Measurements from ENCODE around the gene EFNB3. TPM values are rescaled to one million over a fixed set of nuclear protein-coding genes. Genes with fewer than 3 reads are reported as not detected.

EFNB3 gene
- total and polyA plus RNA-seq, 10 of the 15 experiments (the other 5 are each of a cell fraction or from before 2014, with no cell fraction given) = 0.01 to 0.13 (median 0.04) TPM; not detected in 5

DNA sequence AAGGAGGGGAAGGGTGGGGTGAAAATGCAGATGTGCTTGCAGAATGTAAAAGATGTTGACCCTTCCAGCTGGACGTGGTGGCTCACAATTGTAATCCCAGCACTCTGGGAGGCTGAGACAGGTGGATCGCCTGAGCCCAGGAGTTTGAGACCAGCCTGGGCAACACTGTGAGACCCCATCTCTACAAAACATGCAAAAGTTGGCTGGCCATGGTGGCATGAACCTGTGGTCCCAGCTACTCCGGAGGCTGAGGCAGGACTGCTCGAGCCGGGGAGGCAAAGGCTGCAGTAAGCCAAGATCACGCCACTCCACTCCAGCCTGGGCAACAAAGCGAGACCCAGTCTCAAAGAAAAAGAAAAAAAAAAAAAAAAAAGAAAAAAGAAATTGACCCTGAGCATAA lies 36.5 kb upstream of the EFNB3 start:
- Histone ChIP-seq H3K9me3 (replicated peaks; ENCODE audit: control insufficient read depth, insufficient read depth, low read length) (peaks cover 2% of the 10 kb centered on the region), H3K4me3 (no peak overlapping the region), H4K20me1 (ENCODE audit: control insufficient read depth, insufficient read depth) (no peaks in the 10 kb centered on the region), H3K4me1 (ENCODE audit: control insufficient read depth, insufficient read depth, low read length) (no peaks in the 10 kb centered on the region), H3K79me2 (ENCODE audit: control insufficient read depth, insufficient read depth, low read length) (no peaks in the 10 kb centered on the region), H3K27ac (ENCODE audit: control insufficient read depth, insufficient read depth) (no peak overlapping the region), H3K27me3 (replicated peaks in 1 of 2; ENCODE audit: control insufficient read depth in 2 of 2, insufficient read depth in 2 of 2, low read length in 1 of 2) (no peaks in the 10 kb centered on the region), H3K4me2 (ENCODE audit: control insufficient read depth, insufficient read depth) (no peak overlapping the region), H2AFZ (ENCODE audit: control insufficient read depth, low read depth, low read length) (no peak overlapping the region), H3K36me3 (ENCODE audit: control insufficient read depth in 2 of 2, insufficient read depth in 2 of 2, low read length in 1 of 2) (peaks cover 10 to 28% of the 10 kb centered on the region in 2 experiments; a peak in 3 of 4 replicates), H3K9ac (ENCODE audit: control insufficient read depth, insufficient read depth, low read length) (no peak overlapping the region)
- in situ Hi-C loops (cut with MboI) (no loop called here), intact Hi-C loops (cut with micrococcal nuclease; ENCODE audit: unreplicated experiment) (no loop called here)
- SMC1A ChIA-PET (ENCODE audit: uncharacterized antibody, unreplicated experiment) = no interaction called here
- FAIRE-seq (no peak), ATAC-seq (no peak), DNase-seq (ENCODE audit: low read depth, low spot score) (no peak)
- no TSS peak for BruUV-seq (replicated peaks)
- CTCF ChIA-PET = interaction anchor here (1.6 kb wide), 1 partner anchor 17 kb away, joined by 5 read pairs; no protein-coding TSS in a partner anchor
- 94% methylated on average over 7 of the region's 7 CpGs for WGBS (ENCODE audit: insufficient coverage, insufficient replicate concordance, low lambda C conversion rate, missing lambda C conversion rate)
- RAD21 ChIA-PET (ENCODE audit: unreplicated experiment) = no interaction called here
- POLR2A ChIA-PET = no interaction called here
- no peak for TF ChIP-seq TCF7 (IDR thresholded peaks at IDR 0.05; ENCODE audit: borderline replicate concordance)
- TF ChIP-seq SIN3A (IDR thresholded peaks at IDR 0.05; ENCODE audit: low read depth, low read length) = no peak
- TF ChIP-seq, protein P1, sequence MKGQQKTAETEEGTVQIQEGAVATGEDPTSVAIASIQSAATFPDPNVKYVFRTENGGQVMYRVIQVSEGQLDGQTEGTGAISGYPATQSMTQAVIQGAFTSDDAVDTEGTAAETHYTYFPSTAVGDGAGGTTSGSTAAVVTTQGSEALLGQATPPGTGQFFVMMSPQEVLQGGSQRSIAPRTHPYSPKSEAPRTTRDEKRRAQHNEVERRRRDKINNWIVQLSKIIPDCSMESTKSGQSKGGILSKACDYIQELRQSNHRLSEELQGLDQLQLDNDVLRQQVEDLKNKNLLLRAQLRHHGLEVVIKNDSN (IDR thresholded peaks at IDR 0.05; ENCODE audit: borderline replicate concordance, extremely low read length, insufficient read depth, low read depth, low read length) = no peak
- TF ChIP-seq TBL1XR1 (IDR thresholded peaks at IDR 0.05; ENCODE audit: low read depth, low read length) = no peak
- TF ChIP-seq, protein P2, sequence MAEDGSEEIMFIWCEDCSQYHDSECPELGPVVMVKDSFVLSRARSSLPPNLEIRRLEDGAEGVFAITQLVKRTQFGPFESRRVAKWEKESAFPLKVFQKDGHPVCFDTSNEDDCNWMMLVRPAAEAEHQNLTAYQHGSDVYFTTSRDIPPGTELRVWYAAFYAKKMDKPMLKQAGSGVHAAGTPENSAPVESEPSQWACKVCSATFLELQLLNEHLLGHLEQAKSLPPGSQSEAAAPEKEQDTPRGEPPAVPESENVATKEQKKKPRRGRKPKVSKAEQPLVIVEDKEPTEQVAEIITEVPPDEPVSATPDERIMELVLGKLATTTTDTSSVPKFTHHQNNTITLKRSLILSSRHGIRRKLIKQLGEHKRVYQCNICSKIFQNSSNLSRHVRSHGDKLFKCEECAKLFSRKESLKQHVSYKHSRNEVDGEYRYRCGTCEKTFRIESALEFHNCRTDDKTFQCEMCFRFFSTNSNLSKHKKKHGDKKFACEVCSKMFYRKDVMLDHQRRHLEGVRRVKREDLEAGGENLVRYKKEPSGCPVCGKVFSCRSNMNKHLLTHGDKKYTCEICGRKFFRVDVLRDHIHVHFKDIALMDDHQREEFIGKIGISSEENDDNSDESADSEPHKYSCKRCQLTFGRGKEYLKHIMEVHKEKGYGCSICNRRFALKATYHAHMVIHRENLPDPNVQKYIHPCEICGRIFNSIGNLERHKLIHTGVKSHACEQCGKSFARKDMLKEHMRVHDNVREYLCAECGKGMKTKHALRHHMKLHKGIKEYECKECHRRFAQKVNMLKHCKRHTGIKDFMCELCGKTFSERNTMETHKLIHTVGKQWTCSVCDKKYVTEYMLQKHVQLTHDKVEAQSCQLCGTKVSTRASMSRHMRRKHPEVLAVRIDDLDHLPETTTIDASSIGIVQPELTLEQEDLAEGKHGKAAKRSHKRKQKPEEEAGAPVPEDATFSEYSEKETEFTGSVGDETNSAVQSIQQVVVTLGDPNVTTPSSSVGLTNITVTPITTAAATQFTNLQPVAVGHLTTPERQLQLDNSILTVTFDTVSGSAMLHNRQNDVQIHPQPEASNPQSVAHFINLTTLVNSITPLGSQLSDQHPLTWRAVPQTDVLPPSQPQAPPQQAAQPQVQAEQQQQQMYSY (CRISPR knock-in tag; IDR thresholded peaks at IDR 0.05) = no peak
- no peak for TF ChIP-seq CHD4 (IDR thresholded peaks at IDR 0.05)
- TF ChIP-seq HDAC2 (IDR thresholded peaks at IDR 0.05) = no peak
- no peak for TF ChIP-seq CBX5 (IDR thresholded peaks at IDR 0.05; ENCODE audit: low read depth)
- no peak for TF ChIP-seq FOXM1 (IDR thresholded peaks at IDR 0.05; ENCODE audit: low read depth, low read length)
- TF ChIP-seq, protein P3, sequence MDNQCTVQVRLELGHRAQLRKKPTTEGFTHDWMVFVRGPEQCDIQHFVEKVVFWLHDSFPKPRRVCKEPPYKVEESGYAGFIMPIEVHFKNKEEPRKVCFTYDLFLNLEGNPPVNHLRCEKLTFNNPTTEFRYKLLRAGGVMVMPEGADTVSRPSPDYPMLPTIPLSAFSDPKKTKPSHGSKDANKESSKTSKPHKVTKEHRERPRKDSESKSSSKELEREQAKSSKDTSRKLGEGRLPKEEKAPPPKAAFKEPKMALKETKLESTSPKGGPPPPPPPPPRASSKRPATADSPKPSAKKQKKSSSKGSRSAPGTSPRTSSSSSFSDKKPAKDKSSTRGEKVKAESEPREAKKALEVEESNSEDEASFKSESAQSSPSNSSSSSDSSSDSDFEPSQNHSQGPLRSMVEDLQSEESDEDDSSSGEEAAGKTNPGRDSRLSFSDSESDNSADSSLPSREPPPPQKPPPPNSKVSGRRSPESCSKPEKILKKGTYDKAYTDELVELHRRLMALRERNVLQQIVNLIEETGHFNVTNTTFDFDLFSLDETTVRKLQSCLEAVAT (IDR thresholded peaks at IDR 0.05) = no peak
- TF ChIP-seq, protein P4, sequence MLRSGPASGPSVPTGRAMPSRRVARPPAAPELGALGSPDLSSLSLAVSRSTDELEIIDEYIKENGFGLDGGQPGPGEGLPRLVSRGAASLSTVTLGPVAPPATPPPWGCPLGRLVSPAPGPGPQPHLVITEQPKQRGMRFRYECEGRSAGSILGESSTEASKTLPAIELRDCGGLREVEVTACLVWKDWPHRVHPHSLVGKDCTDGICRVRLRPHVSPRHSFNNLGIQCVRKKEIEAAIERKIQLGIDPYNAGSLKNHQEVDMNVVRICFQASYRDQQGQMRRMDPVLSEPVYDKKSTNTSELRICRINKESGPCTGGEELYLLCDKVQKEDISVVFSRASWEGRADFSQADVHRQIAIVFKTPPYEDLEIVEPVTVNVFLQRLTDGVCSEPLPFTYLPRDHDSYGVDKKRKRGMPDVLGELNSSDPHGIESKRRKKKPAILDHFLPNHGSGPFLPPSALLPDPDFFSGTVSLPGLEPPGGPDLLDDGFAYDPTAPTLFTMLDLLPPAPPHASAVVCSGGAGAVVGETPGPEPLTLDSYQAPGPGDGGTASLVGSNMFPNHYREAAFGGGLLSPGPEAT (IDR thresholded peaks at IDR 0.05; ENCODE audit: low read depth) = no peak
- TF ChIP-seq, protein P5, sequence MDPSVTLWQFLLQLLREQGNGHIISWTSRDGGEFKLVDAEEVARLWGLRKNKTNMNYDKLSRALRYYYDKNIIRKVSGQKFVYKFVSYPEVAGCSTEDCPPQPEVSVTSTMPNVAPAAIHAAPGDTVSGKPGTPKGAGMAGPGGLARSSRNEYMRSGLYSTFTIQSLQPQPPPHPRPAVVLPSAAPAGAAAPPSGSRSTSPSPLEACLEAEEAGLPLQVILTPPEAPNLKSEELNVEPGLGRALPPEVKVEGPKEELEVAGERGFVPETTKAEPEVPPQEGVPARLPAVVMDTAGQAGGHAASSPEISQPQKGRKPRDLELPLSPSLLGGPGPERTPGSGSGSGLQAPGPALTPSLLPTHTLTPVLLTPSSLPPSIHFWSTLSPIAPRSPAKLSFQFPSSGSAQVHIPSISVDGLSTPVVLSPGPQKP (IDR thresholded peaks at IDR 0.05; ENCODE audit: low read depth, low read length) = no peak
- TF ChIP-seq, protein P6, sequence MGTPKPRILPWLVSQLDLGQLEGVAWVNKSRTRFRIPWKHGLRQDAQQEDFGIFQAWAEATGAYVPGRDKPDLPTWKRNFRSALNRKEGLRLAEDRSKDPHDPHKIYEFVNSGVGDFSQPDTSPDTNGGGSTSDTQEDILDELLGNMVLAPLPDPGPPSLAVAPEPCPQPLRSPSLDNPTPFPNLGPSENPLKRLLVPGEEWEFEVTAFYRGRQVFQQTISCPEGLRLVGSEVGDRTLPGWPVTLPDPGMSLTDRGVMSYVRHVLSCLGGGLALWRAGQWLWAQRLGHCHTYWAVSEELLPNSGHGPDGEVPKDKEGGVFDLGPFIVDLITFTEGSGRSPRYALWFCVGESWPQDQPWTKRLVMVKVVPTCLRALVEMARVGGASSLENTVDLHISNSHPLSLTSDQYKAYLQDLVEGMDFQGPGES (IDR thresholded peaks at IDR 0.05) = no peak
- no peak for TF ChIP-seq NFYA (IDR thresholded peaks at IDR 0.05; ENCODE audit: borderline replicate concordance, low read depth, low read length)
